KMS-11 (cell line): ENCODE measurements around the gene PDCD4.

Experiments
- H2AFZ ChIP-seq: fragments of 200-600 bp; sonication (generic); 2 replicates; pipeline ENCODE4 v1.6.1; 2016; ENCODE audit warnings: antibody characterized with exemption, mixed run types, low read depth
- H3K27ac ChIP-seq: fragments of 200-600 bp; sonication (generic); 2 replicates; pipeline ENCODE4 v1.6.1; 2016; ENCODE audit warnings: mild to moderate bottlenecking, mixed run types
- H3K27me3 ChIP-seq: fragments of 200-600 bp; sonication (generic); 2 replicates; pipeline ENCODE4 v1.6.1; 2017; ENCODE audit warnings: mild to moderate bottlenecking, low read depth, mixed run types, moderate library complexity; ENCODE audit not compliant: insufficient read depth
- H3K36me3 ChIP-seq: fragments of 200-600 bp; sonication (generic); 2 replicates; pipeline ENCODE4 v1.6.1; 2017; ENCODE audit warnings: mild to moderate bottlenecking, mixed run types; ENCODE audit not compliant: insufficient read depth
- H3K4me1 ChIP-seq: fragments of 200-600 bp; sonication (generic); 2 replicates; pipeline ENCODE4 v1.6.1; 2016; ENCODE audit warnings: mild to moderate bottlenecking, low read depth, mixed run types; ENCODE audit not compliant: poor library complexity, severe bottlenecking
- H3K4me2 ChIP-seq: fragments of 200-600 bp; sonication (generic); 2 replicates; pipeline ENCODE4 v1.7.0; 2016; ENCODE audit warnings: mild to moderate bottlenecking, mixed run types
- H3K4me3 ChIP-seq: fragments of 200-600 bp; sonication (generic); IDR thresholded peaks from 2 replicates; pipeline ENCODE4 v1.6.1; 2017; ENCODE audit warnings: low read depth, low read length, mixed read lengths; ENCODE audit not compliant: insufficient read depth
- H3K79me2 ChIP-seq: fragments of 200-600 bp; sonication (generic); 2 replicates; pipeline ENCODE4 v1.6.1; 2016; ENCODE audit warnings: low read depth, mixed run types; ENCODE audit not compliant: insufficient read depth
- H3K9ac ChIP-seq: fragments of 200-600 bp; sonication (generic); 2 replicates; pipeline ENCODE4 v1.6.1; 2016; ENCODE audit warnings: mild to moderate bottlenecking, mixed run types
- H4K20me1 ChIP-seq: fragments of 200-600 bp; sonication (generic); 2 replicates; pipeline ENCODE4 v1.6.1; 2016; ENCODE audit warnings: mild to moderate bottlenecking, mixed run types; ENCODE audit not compliant: insufficient read depth
- CTCF ChIP-seq: fragments of 200-600 bp; sonication (generic); conservative IDR thresholded peaks from 2 replicates; pipeline ENCODE4 v1.6.1; 2017; ENCODE audit warnings: low read depth, mild to moderate bottlenecking, antibody characterized with exemption, low read length, moderate library complexity, mixed read lengths

The PDCD4 gene

DNA sequence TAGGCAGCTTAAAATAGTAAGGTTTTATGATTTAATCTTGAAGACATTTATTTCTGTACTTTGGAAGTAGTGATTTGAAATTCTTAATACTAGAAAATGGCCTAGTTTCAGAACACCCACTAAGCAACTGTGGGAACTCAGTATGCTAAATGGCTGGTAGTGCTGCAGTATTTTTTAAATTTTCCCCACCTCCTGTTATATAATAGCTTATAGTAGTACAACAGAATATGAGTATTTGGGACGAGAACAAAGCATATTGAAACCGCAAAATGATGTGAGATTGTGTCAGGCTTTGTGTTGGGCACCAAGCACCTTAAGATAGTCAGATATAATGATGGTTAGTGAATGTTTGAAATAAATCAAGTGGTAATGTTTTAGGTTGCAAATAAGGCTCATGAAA, 55.7 kb downstream of the PDCD4 start:
- no peaks in the 10 kb centered on the region for H3K27me3 ChIP-seq
- peaks cover 29% of the 10 kb centered on the region for H4K20me1 ChIP-seq
- H3K4me1 ChIP-seq: peaks cover 93% of the 10 kb centered on the region

DNA sequence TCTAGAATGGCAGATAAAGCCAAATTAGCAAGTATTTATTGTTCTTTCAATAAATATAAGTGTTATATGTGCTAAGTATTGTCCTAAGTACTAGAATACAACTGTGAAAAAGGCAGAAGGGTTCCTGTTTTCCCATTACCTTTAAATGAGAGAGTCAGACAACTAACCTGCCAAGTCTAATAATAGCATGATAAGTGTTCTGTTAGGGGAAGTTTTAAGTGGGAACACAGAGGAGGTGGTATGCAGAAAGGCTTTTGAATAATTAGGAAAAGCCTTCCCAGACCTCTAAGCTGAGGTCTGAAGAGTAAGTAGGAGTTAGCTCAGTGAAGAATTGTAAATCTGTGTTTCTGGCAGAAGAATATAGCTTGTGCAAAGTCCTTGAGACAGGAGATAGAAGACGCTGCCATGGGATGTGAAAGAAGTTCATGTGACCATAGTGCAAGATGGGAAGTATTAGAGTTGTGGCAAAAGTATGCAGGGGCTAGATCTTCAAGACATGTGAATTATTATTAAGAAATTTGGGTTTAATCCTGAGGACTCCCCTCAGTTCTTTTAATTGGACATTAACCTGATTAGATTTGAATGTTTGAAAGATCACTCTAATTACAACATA, 60.1 kb downstream of the PDCD4 start:
- Histone ChIP-seq H4K20me1 (peaks cover 39% of the 10 kb centered on the region), H2AFZ (no peak overlapping the region), H3K36me3 (no peaks in the 10 kb centered on the region), H3K27me3 (no peaks in the 10 kb centered on the region), H3K79me2 (peaks cover 100% of the 10 kb centered on the region), H3K27ac (no peak overlapping the region), H3K4me3 (no peak overlapping the region), H3K4me2 (no peak overlapping the region), H3K4me1 (peaks cover 53% of the 10 kb centered on the region), H3K9ac (no peak overlapping the region)
- TF ChIP-seq CTCF: no peak

More for the DNA sequence above, 55.7 kb downstream of the PDCD4 start:
- no peak overlapping the region for H3K4me3 ChIP-seq
- H3K79me2 ChIP-seq: peaks cover 99% of the 10 kb centered on the region
- no peak overlapping the region for H3K9ac ChIP-seq
- TF ChIP-seq CTCF: no peak
- no peak overlapping the region for H3K27ac ChIP-seq
- H2AFZ ChIP-seq: no peak overlapping the region
- no peak overlapping the region for H3K4me2 ChIP-seq
- H3K36me3 ChIP-seq: no peaks in the 10 kb centered on the region

DNA sequence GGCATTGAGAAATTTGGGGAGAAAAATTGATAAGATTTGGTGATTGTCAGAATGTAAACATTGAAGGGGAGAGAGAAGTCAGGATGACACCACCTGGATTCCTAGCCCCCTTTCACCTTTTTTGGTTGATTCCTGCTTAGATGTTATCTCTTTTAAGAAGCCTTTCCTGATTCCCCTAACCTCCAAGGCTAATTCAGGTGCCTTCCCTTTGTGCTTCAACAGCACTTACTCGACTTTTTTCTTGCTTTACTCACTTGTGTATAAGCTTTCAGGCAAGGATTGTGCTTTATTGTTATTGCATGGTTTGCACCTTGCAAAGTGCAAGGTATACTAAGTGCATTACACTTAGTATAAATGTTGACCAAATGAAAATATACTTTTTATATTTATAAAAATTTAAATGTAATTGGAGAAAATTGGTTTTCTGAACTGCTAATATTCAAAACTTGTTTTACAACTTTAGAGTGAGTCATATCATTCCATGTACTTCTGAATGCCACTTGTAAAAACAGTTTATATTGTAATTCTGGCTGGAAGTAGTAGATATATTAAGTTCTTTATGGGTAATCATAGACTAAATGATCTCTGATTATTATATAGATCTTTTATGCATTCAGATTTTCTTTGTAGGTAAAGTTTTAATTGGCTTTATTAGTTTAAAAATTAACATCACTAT, 60.9 kb downstream of the PDCD4 start:
- Histone ChIP-seq H3K79me2 (peaks cover 98% of the 10 kb centered on the region), H4K20me1 (peaks cover 39% of the 10 kb centered on the region), H2AFZ (no peak overlapping the region), H3K27me3 (no peaks in the 10 kb centered on the region), H3K4me1 (peaks cover 46% of the 10 kb centered on the region), H3K27ac (no peak overlapping the region), H3K9ac (no peak overlapping the region), H3K4me3 (no peak overlapping the region), H3K36me3 (no peaks in the 10 kb centered on the region), H3K4me2 (no peak overlapping the region)
- no peak for TF ChIP-seq CTCF

DNA sequence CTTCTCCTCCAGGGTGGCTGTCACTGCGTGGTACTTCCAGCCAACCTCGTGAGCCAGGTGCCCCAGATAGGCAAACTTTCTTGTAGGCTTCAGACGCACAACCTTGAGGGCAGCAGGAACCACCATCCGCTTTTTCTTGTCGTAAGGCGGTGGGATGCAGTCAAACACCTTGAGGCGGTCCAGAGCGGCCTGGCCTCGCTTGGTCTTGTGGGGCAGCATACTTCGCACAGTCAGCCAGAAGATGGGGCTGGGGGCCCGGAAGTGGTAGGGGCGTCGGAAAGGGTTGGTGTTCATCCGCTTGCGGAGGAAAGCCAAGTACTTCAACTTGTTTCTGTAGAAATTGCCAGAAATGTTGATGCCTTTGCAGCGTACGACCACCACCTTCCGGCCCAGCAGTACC, 65.0 kb downstream of the PDCD4 start:
- no peaks in the 10 kb centered on the region for H3K36me3 ChIP-seq
- peaks cover 98% of the 10 kb centered on the region for H3K79me2 ChIP-seq
- H3K4me2 ChIP-seq: no peak overlapping the region
- no peak overlapping the region for H3K4me3 ChIP-seq
- no peaks in the 10 kb centered on the region for H3K27me3 ChIP-seq
- H4K20me1 ChIP-seq: peaks cover 24% of the 10 kb centered on the region
- H3K4me1 ChIP-seq: peaks cover 11% of the 10 kb centered on the region
- TF ChIP-seq CTCF: no peak
- no peak overlapping the region for H3K9ac ChIP-seq
- H2AFZ ChIP-seq: no peak overlapping the region
- H3K27ac ChIP-seq: no peak overlapping the region
